Neural progenitor cell (in vitro differentiated cells): ENCODE measurements around the gene PRB3. TPM values are rescaled to one million over a fixed set of nuclear protein-coding genes. Genes with fewer than 3 reads are reported as not detected.

ENCODE experiments used
- DNase-seq: peaks from one replicate; pipeline ENCODE4 v3.0.0-alpha.2; 2016; ENCODE audit warnings: low spot score
- H2AFZ ChIP-seq: fragments of 200-600 bp; sonication (generic); replicated peaks from 2 replicates; pipeline ENCODE4 v1.6.1; 2016; ENCODE audit warnings: antibody characterized with exemption
- H3F3A ChIP-seq: fragments of 200-600 bp; sonication (generic); 2 replicates; pipeline ENCODE4 v1.6.1; 2016; ENCODE audit warnings: antibody characterized with exemption, low read depth
- H3K27ac ChIP-seq: fragments of 200-600 bp; sonication (generic); 2 replicates; pipeline ENCODE4 v1.5.1; 2016; ENCODE audit warnings: mild to moderate bottlenecking
- H3K27me3 ChIP-seq: fragments of 200-600 bp; sonication (generic); 2 replicates; pipeline ENCODE4 v1.6.1; 2016; ENCODE audit warnings: mild to moderate bottlenecking, moderate library complexity
- H3K36me3 ChIP-seq: fragments of 200-600 bp; sonication (generic); 2 replicates; pipeline ENCODE4 v1.5.1; 2016
- H3K4me1 ChIP-seq: fragments of 200-600 bp; sonication (generic); 2 replicates; pipeline ENCODE4 v1.6.1; 2016; ENCODE audit warnings: mixed run types
- H3K4me2 ChIP-seq: fragments of 200-600 bp; sonication (generic); 2 replicates; pipeline ENCODE4 v1.6.1; 2016
- H3K4me3 ChIP-seq: fragments of 200-600 bp; sonication (generic); 2 replicates; pipeline ENCODE4 v1.5.1; 2016
- H3K79me2 ChIP-seq: fragments of 200-600 bp; sonication (generic); 2 replicates; pipeline ENCODE4 v1.6.1; 2016; ENCODE audit warnings: low read depth
- H3K9ac ChIP-seq: fragments of 200-600 bp; sonication (generic); 2 replicates; pipeline ENCODE4 v1.6.1; 2016
- H3K9me3 ChIP-seq: fragments of 200-600 bp; sonication (generic); 2 replicates; pipeline ENCODE4 v1.5.1; 2016; ENCODE audit warnings: low read depth
- H4K20me1 ChIP-seq: fragments of 200-600 bp; sonication (generic); 2 replicates; pipeline ENCODE4 v1.6.1; 2016; ENCODE audit warnings: low read depth
- H3K27ac Mint-ChIP-seq: 3 replicates; pipeline ENCODE4 v1.8.0; 2021; ENCODE audit warnings: mixed read lengths
- H3K27me3 Mint-ChIP-seq: 2 replicates; pipeline ENCODE4 v1.8.0; 2022; ENCODE audit warnings: low read depth, mild to moderate bottlenecking, inconsistent platforms, moderate library complexity, mixed read lengths; ENCODE audit not compliant: insufficient read depth
- H3K36me3 Mint-ChIP-seq: 3 replicates; pipeline ENCODE4 v1.8.0; 2021; ENCODE audit warnings: mixed read lengths
- H3K4me1 Mint-ChIP-seq: 3 replicates; pipeline ENCODE4 v1.8.0; 2021; ENCODE audit warnings: mixed read lengths
- H3K4me3 Mint-ChIP-seq: 3 replicates; pipeline ENCODE4 v1.8.0; 2021; ENCODE audit warnings: mild to moderate bottlenecking, moderate library complexity, mixed read lengths
- H3K9me3 Mint-ChIP-seq: 3 replicates; pipeline ENCODE4 v1.8.0; 2020; ENCODE audit warnings: mixed read lengths
- EZH2 ChIP-seq: fragments of 200-600 bp; sonication (generic); IDR thresholded peaks from 2 replicates; pipeline ENCODE4 v1.6.1; 2017; ENCODE audit warnings: antibody characterized with exemption, mild to moderate bottlenecking, moderate library complexity
- EZH2phosphoT487 ChIP-seq: fragments of 200-600 bp; sonication (generic); IDR thresholded peaks from 2 replicates; pipeline ENCODE4 v1.6.1; 2017; ENCODE audit warnings: antibody characterized with exemption
- total RNA-seq: library from RNA; depleted of rRNA; stranded (reverse); fragments of >200 nt; gene quantifications from 2 replicates; pipeline ENCODE4 v1.2.3, GENCODE V29; 2015; ENCODE audit warnings: low replicate concordance
- TF ChIP-seq, protein P1 (sequence below): fragments of 200-600 bp; sonication (generic); IDR thresholded peaks from 2 replicates; pipeline ENCODE4 v1.5.1; 2017; ENCODE audit warnings: antibody characterized with exemption, mild to moderate bottlenecking

PRB3 gene
- not detected in 2 replicates for total RNA-seq

DNA sequence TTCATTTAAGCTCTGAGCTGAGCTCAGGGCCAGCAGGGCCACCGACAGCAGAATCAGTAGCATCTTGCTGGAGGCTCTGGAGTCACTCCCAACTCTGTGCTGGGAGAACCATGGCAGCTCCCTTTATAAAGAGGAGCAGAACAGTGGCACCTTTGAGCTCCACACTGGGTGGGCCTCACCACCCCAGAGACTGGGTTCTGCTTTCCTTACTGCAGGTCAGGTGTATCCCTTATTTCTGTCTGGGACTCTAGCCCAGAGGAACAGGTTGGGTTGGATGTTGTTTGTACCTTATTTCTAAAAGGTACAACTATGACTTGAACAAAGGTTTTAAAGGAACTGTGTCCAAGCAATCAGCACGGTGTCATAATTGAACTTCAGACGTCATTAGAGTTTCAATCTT, at the start of gene PRB3:
TSS of gene PRB3 (minus strand) at position 101 of the 400 bp plus-strand sequence. CDS start at position 63, 38 bp downstream.
- H3K27me3 ChIP-seq: no peaks in the 10 kb centered on the region
- no peaks in the 10 kb centered on the region for H3K9me3 ChIP-seq
- Mint-ChIP-seq H3K4me3 (no peak within 1 kb of the TSS), H3K27ac (no peak within 1 kb of the TSS), H3K27me3 (no peaks in the 10 kb centered on the region), H3K4me1 (no peaks in the 10 kb centered on the region), H3K9me3 (no peaks in the 10 kb centered on the region), H3K36me3 (no peaks in the 10 kb centered on the region)
- TF ChIP-seq EZH2: no peak
- TF ChIP-seq EZH2phosphoT487: no peak
- TF ChIP-seq, protein P1, sequence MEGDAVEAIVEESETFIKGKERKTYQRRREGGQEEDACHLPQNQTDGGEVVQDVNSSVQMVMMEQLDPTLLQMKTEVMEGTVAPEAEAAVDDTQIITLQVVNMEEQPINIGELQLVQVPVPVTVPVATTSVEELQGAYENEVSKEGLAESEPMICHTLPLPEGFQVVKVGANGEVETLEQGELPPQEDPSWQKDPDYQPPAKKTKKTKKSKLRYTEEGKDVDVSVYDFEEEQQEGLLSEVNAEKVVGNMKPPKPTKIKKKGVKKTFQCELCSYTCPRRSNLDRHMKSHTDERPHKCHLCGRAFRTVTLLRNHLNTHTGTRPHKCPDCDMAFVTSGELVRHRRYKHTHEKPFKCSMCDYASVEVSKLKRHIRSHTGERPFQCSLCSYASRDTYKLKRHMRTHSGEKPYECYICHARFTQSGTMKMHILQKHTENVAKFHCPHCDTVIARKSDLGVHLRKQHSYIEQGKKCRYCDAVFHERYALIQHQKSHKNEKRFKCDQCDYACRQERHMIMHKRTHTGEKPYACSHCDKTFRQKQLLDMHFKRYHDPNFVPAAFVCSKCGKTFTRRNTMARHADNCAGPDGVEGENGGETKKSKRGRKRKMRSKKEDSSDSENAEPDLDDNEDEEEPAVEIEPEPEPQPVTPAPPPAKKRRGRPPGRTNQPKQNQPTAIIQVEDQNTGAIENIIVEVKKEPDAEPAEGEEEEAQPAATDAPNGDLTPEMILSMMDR: no peak
- H3K4me3 ChIP-seq: no peak within 1 kb of the TSS
- no peaks in the 10 kb centered on the region for H3K79me2 ChIP-seq
- H4K20me1 ChIP-seq: no peaks in the 10 kb centered on the region
- no peak within 1 kb of the TSS for H2AFZ ChIP-seq
- no peaks in the 10 kb centered on the region for H3K4me1 ChIP-seq
- no peaks in the 10 kb centered on the region for H3F3A ChIP-seq
- H3K9ac ChIP-seq: no peak within 1 kb of the TSS
- no peaks in the 10 kb centered on the region for H3K36me3 ChIP-seq
- H3K27ac ChIP-seq: no peak within 1 kb of the TSS
- H3K4me2 ChIP-seq: no peak within 1 kb of the TSS
- no peak for DNase-seq

GRCh38 chr12:11310336-11310735, 40.8 kb upstream of the PRB3 start, which contains the start of gene PRB4:
Gene PRB4 (minus strand): TSS chr12:11310436. CDS start chr12:11310398, 38 bp downstream.
- H3K4me1 Mint-ChIP-seq: no peaks in the 10 kb centered on the region
- no peak within 1 kb of the TSS for H3K27ac Mint-ChIP-seq
- H3K36me3 Mint-ChIP-seq: no peaks in the 10 kb centered on the region
- Histone ChIP-seq H3K4me2 (no peak within 1 kb of the TSS), H3F3A (no peaks in the 10 kb centered on the region), H3K9me3 (no peaks in the 10 kb centered on the region), H3K27me3 (no peaks in the 10 kb centered on the region), H3K4me1 (no peaks in the 10 kb centered on the region), H2AFZ (no peak within 1 kb of the TSS), H3K4me3 (no peak within 1 kb of the TSS), H3K79me2 (no peaks in the 10 kb centered on the region), H3K36me3 (no peaks in the 10 kb centered on the region), H3K9ac (no peak within 1 kb of the TSS), H3K27ac (no peak within 1 kb of the TSS), H4K20me1 (no peaks in the 10 kb centered on the region)
- H3K27me3 Mint-ChIP-seq: peaks cover 4% of the 10 kb centered on the region
- no peak within 1 kb of the TSS for H3K4me3 Mint-ChIP-seq
- no peak for DNase-seq
- H3K9me3 Mint-ChIP-seq: no peaks in the 10 kb centered on the region
- TF ChIP-seq, protein P1: no peak
- TF ChIP-seq EZH2phosphoT487 (no peak), EZH2 (no peak)

GRCh38 chr12:11307143-11307542, 37.6 kb upstream of the PRB3 start:
- H3K9me3 ChIP-seq: no peaks in the 10 kb centered on the region
- Mint-ChIP-seq H3K9me3 (no peaks in the 10 kb centered on the region), H3K4me1 (no peaks in the 10 kb centered on the region), H3K4me3 (no peak overlapping the region), H3K36me3 (no peaks in the 10 kb centered on the region), H3K27ac (no peak overlapping the region), H3K27me3 (no peaks in the 10 kb centered on the region)
- H3K4me3 ChIP-seq: no peak overlapping the region
- no peaks in the 10 kb centered on the region for H4K20me1 ChIP-seq
- no peaks in the 10 kb centered on the region for H3K36me3 ChIP-seq
- H3K79me2 ChIP-seq: no peaks in the 10 kb centered on the region
- H3K4me1 ChIP-seq: no peaks in the 10 kb centered on the region
- H3F3A ChIP-seq: no peaks in the 10 kb centered on the region
- no peaks in the 10 kb centered on the region for H3K27me3 ChIP-seq
- TF ChIP-seq EZH2: no peak
- TF ChIP-seq EZH2phosphoT487: no peak
- TF ChIP-seq, protein P1: no peak
- no peak overlapping the region for H2AFZ ChIP-seq
- no peak overlapping the region for H3K9ac ChIP-seq
- DNase-seq: no peak
- H3K4me2 ChIP-seq: no peak overlapping the region
- H3K27ac ChIP-seq: no peak overlapping the region
